HG03159 (cell line): ENCODE data around the gene GTPBP1.

Experiments used
- ATAC-seq: cut with Tn5 transposase; IDR thresholded peaks from one replicate; pipeline ENCODE4 v1.9.1; 2021; ENCODE audit warnings: mild to moderate bottlenecking, moderate library complexity; ENCODE audit not compliant: unreplicated experiment

Gene GTPBP1

GRCh38 chr22:38782402-38783094 is 76.8 kb downstream of the GTPBP1 start:
- no peak for ATAC-seq
